HEK293T (cell line): ENCODE measurements around the gene CEP162.
"Not testable (repeated sequence)": the region's sequence is repeated elsewhere in the genome, so short reads cannot be mapped to it uniquely, and the experiment has no call there.

Experiments used
- CTCF ChIA-PET: fragments of 350-600 bp; formaldehyde crosslinking; extraction: SDS; loops from one replicate; lab custom pipeline; 2021; ENCODE audit warnings: antibody characterized with exemption, inconsistent platforms; lab: Yijun Ruan, JAX
- POLR2A ChIA-PET: fragments of 350-600 bp; formaldehyde crosslinking; extraction: SDS; loops from one replicate; lab custom pipeline; 2020; ENCODE audit warnings: antibody characterized with exemption, inconsistent platforms; lab: Yijun Ruan, JAX
- DNase-seq: peaks from one replicate; pipeline ENCODE4 v3.0.0; 2012; ENCODE audit warnings: mixed read lengths; ENCODE audit errors: extremely low spot score
- ARNT ChIP-seq: fragments of 450-650 bp; IDR thresholded peaks from 2 replicates; pipeline ENCODE4 v1.6.1; 2017; ENCODE audit warnings: mild to moderate bottlenecking
- BHLHE40 ChIP-seq: fragments of 450-650 bp; IDR thresholded peaks from 2 replicates; pipeline ENCODE4 v1.6.1; 2016; ENCODE audit warnings: mild to moderate bottlenecking, moderate library complexity, borderline replicate concordance
- CTBP1 ChIP-seq: fragments of 450-650 bp; IDR thresholded peaks from 2 replicates; pipeline ENCODE4 v1.6.1; 2016; ENCODE audit warnings: borderline replicate concordance
- ELF4 ChIP-seq: fragments of 450-650 bp; IDR thresholded peaks from 2 replicates; pipeline ENCODE4 v1.6.1; 2017; ENCODE audit warnings: antibody characterized with exemption
- FOXA1 ChIP-seq: fragments of 450-650 bp; IDR thresholded peaks from 2 replicates; pipeline ENCODE4 v1.6.1; 2016; ENCODE audit warnings: mild to moderate bottlenecking
- FOXK2 ChIP-seq: fragments of 450-650 bp; IDR thresholded peaks from 2 replicates; pipeline ENCODE4 v1.6.1; 2016; ENCODE audit warnings: mild to moderate bottlenecking
- FOXM1 ChIP-seq: fragments of 450-650 bp; IDR thresholded peaks from 2 replicates; pipeline ENCODE4 v1.6.1; 2017; ENCODE audit warnings: mild to moderate bottlenecking, borderline replicate concordance
- HDGF ChIP-seq: fragments of 450-650 bp; IDR thresholded peaks from 2 replicates; pipeline ENCODE4 v1.6.1; 2017; ENCODE audit warnings: antibody characterized with exemption, borderline replicate concordance
- L3MBTL2 ChIP-seq: fragments of 450-650 bp; conservative IDR thresholded peaks from 2 replicates; pipeline ENCODE4 v1.6.1; 2016; ENCODE audit warnings: mild to moderate bottlenecking
- LEF1 ChIP-seq: fragments of 450-650 bp; IDR thresholded peaks from 2 replicates; pipeline ENCODE4 v1.6.1; 2017; ENCODE audit warnings: mild to moderate bottlenecking, borderline replicate concordance
- NFRKB ChIP-seq: fragments of 450-650 bp; IDR thresholded peaks from 2 replicates; pipeline ENCODE4 v1.6.1; 2016; ENCODE audit warnings: mild to moderate bottlenecking, moderate library complexity
- PKNOX1 ChIP-seq: fragments of 450-650 bp; IDR thresholded peaks from 2 replicates; pipeline ENCODE4 v1.6.1; 2016
- SP1 ChIP-seq: fragments of 450-650 bp; IDR thresholded peaks from 2 replicates; pipeline ENCODE4 v1.6.1; 2017
- SUZ12 ChIP-seq: fragments of 450-650 bp; IDR thresholded peaks from 2 replicates; pipeline ENCODE4 v1.6.1; 2016; ENCODE audit warnings: mild to moderate bottlenecking
- TARDBP ChIP-seq: fragments of 450-650 bp; IDR thresholded peaks from 2 replicates; pipeline ENCODE4 v1.6.1; 2016
- ZNF384 ChIP-seq: fragments of 450-650 bp; IDR thresholded peaks from 2 replicates; pipeline ENCODE4 v1.6.1; 2016

CEP162 gene

GRCh38 chr6:84227044-84227433, 404 bp downstream of the CEP162 start:
- ChIA-PET CTCF (interaction anchor here (0.6 kb wide), 1 partner anchor 400 kb away, joined by 3 read pairs; no protein-coding TSS in a partner anchor), POLR2A (interaction anchor here (2.2 kb wide), 1 partner anchor 367 kb away, joined by 8 read pairs; the partner anchor contains the start of gene CYB5R4)
- TF ChIP-seq SP1 (no peak), SUZ12 (no peak), PKNOX1 (no peak), FOXA1 (no peak), FOXK2 (no peak), ZNF384 (no peak), L3MBTL2 (no peak), HDGF (no peak), LEF1 (no peak), NFRKB (no peak), ELF4 (no peak), FOXM1 (no peak), TARDBP (no peak), ARNT (no peak), BHLHE40 (no peak), CTBP1 (no peak)
- DNase-seq = peak; percentile 8

- TF ChIP-seq PKNOX1 (no peak), BHLHE40 (no peak), ZNF384 (no peak), CTBP1 (no peak), FOXA1 (no peak), ELF4 (no peak), FOXM1 (no peak), SUZ12 (no peak), ARNT (no peak), NFRKB (no peak), HDGF (no peak), FOXK2 (no peak), TARDBP (no peak)
- ChIA-PET POLR2A (no interaction called here), CTCF (no interaction called here)
- no peak for DNase-seq
Measured at GRCh38 chr6:84224251-84224650, 3.2 kb downstream of the CEP162 start.

GRCh38 chr6:84223608-84224007, 3.8 kb downstream of the CEP162 start:
- DNase-seq, CTCF ChIA-PET, POLR2A ChIA-PET: not testable (repeated sequence)

- POLR2A ChIA-PET = no interaction called here
Measured at GRCh38 chr6:84222426-84222825, 5.0 kb downstream of the CEP162 start.

GRCh38 chr6:84220809-84221409, 6.5 kb downstream of the CEP162 start:
- TF ChIP-seq LEF1 = no peak
- TF ChIP-seq ZNF384 = no peak
- no peak for TF ChIP-seq TARDBP
- CTCF ChIA-PET = no interaction called here
- DNase-seq = no peak
- POLR2A ChIA-PET = no interaction called here

More at GRCh38 chr6:84222426-84222825, 5.0 kb downstream of the CEP162 start:
- no peak for DNase-seq
- CTCF ChIA-PET = interaction anchor here (0.7 kb wide), 1 partner anchor 856 kb away, joined by 10 read pairs; no protein-coding TSS in a partner anchor
- no peak for TF ChIP-seq CTBP1
- no peak for TF ChIP-seq FOXK2
- no peak for TF ChIP-seq ELF4
- no peak for TF ChIP-seq L3MBTL2
- TF ChIP-seq ZNF384 = no peak
- no peak for TF ChIP-seq TARDBP
- TF ChIP-seq SUZ12 = no peak
- no peak for TF ChIP-seq ARNT
- no peak for TF ChIP-seq FOXM1
- TF ChIP-seq BHLHE40 = no peak

GRCh38 chr6:84218091-84218490, 9.4 kb downstream of the CEP162 start:
- POLR2A ChIA-PET = no interaction called here
- no peak for DNase-seq
- CTCF ChIA-PET = no interaction called here
- TF ChIP-seq L3MBTL2 (no peak), NFRKB (no peak), CTBP1 (no peak), TARDBP (no peak), FOXM1 (no peak), FOXA1 (no peak), ZNF384 (no peak), ELF4 (no peak), SUZ12 (no peak), SP1 (no peak), LEF1 (no peak), BHLHE40 (no peak), ARNT (no peak), FOXK2 (no peak), HDGF (no peak), PKNOX1 (no peak)

GRCh38 chr6:84213217-84213616, 14.2 kb downstream of the CEP162 start:
- TF ChIP-seq ARNT = no peak
- TF ChIP-seq BHLHE40 = no peak
- TF ChIP-seq TARDBP = no peak
- no peak for TF ChIP-seq FOXA1
- no peak for TF ChIP-seq L3MBTL2
- ChIA-PET POLR2A (no interaction called here), CTCF (no interaction called here)
- DNase-seq = no peak
